GM18505 (cell line): Measurements from ENCODE around the gene ZNF655.
"Not testable (repeated sequence)": the region's sequence is repeated elsewhere in the genome, so short reads cannot be mapped to it uniquely, and the experiment has no call there.

Experiments
- ATAC-seq: cut with Tn5 transposase; IDR thresholded peaks from one replicate; pipeline ENCODE4 v1.9.1; 2021; ENCODE audit not compliant: unreplicated experiment
- POLR2A ChIP-seq: IDR thresholded peaks from 4 replicates; pipeline ENCODE4 v1.6.1; 2011; ENCODE audit warnings: borderline replicate concordance; ENCODE audit not compliant: insufficient read depth, insufficient read length; ENCODE audit errors: extremely low read depth

ZNF655 gene

DNA sequence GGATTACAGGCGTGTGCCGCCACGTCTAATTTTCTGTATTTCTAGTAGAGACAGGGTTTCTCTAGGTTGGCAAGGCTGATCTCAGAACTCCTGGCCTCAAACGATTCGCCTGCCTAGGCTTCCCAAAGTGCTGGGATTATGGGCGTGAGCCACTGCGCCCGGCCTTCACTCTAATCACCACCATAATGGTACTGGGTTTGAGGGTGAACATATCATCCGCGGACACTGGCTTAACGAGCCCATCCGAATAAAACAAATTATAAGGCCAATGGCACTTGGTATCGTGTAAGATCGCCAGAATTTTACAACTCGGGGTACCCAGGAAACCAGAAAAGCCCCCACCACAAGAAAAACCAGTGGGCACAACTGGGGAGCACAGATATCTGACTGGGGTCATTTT lies 7.1 kb upstream of the ZNF655 start:
- no peak for TF ChIP-seq POLR2A
- no peak for ATAC-seq

DNA sequence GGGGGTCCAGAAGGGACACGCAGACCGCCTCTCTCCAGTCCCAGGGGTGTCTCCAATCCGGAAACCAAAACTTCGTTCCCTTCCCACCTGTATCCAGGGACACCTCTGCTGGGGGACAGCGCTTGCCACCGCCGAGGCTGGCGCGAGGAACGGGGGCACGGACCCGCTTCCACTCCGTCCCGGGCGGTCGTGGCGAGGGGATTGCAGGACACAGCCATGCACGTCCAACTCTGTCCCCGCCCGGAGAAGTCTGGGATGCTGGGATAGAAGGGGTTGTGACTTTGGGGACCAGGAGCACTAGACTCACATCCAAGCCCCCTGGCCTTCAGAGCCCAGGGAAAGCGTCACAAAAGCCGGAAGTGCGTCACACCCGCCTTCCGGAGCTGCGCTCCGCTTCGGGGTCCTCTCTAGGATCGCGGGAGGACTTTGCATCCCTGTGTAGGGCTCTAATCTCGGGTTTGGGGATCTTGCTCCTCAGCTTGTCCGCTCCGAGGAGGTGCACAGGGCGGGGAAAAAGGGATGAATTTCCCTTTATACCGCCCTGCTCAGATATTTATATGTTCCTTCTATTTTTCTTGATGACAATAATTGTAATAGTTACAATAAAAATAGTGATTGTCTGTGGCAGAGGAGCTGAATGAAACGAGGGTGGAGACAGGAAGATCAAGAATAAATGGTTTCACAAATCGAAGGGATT lies 6.5 kb upstream of the ZNF655 start, which contains the start of gene FAM200A:
FAM200A (minus strand) TSS at position 348 of the 697 bp plus-strand sequence. CDS start 3,707 bp downstream, outside the sequence.
- TF ChIP-seq POLR2A: peak; percentile 94
- ATAC-seq: peak; percentile 91

DNA sequence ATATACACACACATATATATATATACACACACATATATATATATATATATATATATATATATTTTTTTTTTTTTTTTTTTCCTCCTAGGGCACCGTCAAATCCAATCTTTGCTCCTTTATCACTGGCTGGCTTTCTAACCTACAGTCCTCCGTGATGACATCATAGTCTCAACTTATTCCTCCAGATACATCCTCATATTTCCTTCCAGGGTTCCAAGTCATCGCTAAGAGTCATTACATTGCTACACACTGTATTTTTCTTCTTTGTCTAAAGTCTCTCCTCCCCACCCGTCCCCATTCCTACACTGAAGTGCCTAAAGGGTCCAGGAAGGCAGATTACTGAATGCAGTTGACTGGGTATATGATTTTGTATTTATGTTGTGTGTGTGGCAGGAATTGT lies 5.4 kb upstream of the ZNF655 start:
- no peak for TF ChIP-seq POLR2A
- no peak for ATAC-seq

DNA sequence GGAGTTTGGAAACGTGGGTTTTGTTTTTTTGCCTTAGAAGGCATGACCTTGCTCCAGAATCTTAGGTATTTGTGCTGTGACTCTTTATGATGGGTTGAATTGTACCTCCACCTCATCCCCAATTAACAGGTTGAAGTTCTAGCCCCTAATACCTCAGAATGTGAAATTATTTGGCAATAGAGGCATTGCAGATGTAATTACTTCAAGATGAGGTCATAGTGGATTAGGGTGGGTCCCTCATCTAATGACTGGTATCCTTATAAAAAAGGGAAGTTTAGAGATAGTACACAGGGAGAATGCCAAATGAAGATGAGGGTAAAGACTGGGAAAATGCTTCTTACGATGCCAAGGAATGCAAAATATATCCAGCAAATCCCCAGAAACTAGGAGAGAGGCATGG lies 3.5 kb upstream of the ZNF655 start:
- ATAC-seq: no peak
- TF ChIP-seq POLR2A: no peak

DNA sequence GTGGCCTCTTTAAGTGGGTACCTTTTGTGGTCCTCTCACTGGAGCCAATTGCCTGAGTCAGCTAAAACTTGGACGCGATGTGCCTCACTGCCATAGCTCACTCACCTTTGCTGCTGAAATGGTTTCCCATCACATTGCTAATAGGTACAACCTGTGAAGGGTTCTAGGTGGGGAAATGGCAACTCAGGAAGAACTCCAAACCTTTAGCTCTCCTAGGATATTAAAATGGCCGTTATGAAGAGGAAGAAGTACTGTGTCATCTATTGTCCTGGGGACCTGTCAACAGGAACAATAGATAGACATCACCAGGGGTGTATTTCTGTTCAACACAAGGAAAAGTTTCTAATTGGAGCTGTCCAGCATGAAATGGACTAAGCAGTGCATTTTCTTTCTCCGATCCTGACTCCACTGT lies 1.2 kb upstream of the ZNF655 start:
- ATAC-seq: no peak

DNA sequence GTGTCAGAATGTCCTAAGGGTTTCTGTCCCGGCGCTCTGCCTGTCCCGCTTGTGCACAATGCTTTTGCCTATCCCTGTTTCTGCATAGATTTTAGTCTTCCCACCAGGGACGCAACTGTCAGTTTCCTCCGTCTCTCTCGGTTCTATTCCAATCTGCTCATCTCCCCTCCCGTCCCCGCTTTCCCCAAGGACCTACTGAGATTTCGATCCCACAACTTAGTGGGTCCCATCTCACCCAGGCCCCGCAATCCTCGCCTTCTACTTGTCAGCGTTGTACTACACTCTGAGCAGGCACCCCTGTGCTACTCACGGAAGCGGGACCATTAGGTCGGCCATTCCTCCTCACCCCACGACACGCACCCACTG lies 519 bp upstream of the ZNF655 start:
- ATAC-seq: peak; percentile 42

More for the DNA sequence above, 1.2 kb upstream of the ZNF655 start:
- no peak for TF ChIP-seq POLR2A

DNA sequence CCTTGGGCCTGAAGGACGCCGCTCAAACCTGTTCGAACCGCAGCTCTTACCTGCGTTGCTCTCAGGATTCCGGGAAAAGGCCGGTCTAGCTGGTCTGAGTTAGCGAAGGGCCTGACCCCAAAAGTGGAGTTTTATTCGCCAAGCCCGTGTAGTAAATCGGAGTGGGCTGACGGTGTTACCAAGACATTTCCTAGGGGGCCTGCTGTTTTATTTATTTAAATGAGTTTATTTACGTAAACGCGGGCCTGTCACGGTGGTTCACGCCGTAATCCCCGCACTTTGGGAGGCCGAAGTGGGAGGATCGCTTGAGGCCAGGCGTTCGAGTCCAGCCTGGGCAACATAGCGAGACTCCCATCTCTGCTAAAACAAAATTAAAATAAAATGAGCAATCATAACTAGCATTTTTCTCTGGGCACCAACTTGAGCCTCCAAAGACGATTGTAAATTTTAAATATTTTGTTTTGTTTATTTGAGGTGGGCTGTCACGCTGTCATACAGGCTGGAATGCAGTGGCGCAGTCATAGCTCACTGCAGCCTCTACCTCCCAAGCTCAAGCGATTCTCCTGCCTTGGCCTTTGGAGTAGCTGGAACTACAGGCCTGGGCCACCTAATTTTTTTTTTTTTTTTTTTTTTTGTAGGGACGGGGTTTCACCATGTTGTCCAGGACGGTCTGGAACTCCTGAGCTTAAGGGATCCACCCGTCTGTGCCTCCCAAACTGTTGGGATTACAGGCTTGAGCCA lies 903 bp downstream of the ZNF655 start:
- TF ChIP-seq POLR2A: no peak
- no peak for ATAC-seq

More for the DNA sequence above, 519 bp upstream of the ZNF655 start:
- no peak for TF ChIP-seq POLR2A

DNA sequence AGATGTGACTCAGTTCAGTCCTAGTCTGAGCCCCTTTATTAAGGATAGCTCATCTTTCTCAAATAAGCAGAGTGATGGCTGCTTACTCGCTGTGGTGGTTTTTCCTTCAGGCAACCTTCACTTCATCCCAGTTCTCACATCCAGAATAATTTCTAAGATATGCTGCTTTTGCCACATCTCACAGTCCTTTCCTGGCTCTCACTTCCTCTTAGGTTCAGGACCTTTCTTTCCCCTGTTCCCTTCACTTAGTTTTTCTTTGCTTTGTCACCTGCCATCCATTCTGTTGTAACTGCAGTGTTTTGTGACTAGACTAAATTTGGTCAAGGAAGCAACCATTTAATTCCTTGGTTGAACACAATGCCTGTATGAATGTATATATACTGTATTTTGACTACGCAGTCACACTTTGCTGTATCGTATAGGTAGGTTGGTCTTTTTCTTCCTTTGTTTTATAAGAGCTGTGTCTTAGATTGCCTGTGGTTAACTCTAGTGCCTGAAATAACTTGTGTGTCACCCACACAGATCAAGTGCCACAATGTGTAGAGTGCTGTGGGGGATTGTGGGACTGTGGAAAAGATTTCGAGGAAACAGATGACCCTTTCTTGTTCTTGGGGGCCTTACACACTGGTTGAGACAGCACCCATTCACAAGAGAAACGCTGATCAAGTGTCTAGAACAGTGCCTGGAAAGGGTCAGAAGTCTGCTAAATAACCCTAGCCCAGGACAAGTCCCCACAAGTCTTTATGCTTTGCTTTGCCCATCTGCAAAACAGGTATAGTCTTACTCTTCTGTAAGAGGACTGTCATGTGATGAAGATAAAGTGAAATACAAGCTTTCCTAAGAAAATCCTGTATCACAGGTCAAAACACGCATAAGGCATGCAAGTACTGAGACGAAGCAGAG lies 2.6 kb downstream of the ZNF655 start:
- no peak for ATAC-seq

DNA sequence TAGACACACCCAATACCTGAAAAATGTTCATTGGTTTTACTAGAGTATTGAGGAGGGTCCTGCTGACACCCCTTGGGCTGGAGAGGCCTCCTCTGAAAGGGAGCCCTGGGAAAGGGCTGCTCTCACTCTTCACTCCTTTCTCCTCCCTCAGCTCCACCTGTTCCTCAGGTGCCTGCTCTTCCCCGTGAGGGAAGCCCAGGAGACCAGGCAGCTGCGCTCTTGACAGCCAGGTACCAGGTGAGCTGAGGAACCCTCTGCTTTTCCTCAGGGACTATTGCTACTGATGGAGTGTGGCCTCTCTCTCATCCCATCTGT lies 3.3 kb downstream of the ZNF655 start:
- ATAC-seq: no peak
- TF ChIP-seq POLR2A: no peak

More for the DNA sequence above, 2.6 kb downstream of the ZNF655 start:
- no peak for TF ChIP-seq POLR2A

DNA sequence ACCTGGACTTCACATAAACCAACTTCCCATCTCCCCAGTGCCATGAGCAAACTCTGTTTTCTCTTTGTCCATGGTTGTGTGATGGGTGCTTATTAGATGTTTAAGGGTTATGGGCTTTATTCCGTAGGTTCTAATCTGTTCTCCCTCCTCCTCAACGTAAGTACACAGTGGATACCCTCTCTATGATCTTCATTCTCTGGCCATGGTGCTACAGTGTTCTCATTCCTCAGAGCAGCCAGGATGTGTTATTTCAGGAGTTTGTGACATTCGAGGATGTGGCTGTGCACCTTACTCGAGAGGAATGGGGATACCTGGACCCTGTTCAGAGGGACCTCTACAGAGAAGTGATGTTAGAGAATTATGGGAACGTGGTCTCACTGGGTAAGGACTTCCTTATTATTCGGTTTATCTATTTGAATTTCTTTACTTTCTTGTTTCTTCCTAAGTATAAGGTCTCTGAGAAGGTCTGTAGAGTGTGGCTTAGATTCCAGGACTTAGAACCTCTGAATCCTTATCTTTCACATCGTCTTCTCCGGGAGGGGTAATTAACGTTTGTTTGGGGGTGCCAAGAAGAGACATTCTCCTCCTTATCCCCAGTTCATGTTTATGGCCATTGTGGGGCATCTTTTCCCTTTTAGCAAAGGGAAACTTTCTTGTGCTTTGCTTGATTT lies 3.8 kb downstream of the ZNF655 start:
- ATAC-seq: no peak
- no peak for TF ChIP-seq POLR2A

DNA sequence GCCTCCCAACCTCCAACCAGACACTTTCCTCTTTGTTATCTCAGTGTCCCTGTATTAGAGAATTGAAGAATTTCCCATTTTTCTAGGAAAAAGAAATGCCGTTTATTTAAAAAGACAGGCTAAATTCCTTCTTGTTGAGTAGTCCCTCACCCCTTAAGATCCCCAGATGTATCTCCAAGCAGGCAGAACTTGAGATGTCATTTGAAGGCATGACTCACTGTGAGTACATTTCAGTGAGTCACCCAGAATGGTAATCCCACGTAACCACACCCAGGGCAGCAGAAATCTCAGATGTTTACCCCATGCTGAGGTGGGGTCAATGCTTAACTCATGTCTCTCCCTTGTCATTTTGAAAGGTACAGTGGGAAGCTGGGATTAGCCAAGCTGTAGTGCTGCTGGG lies 4.4 kb downstream of the ZNF655 start:
- TF ChIP-seq POLR2A: no peak

DNA sequence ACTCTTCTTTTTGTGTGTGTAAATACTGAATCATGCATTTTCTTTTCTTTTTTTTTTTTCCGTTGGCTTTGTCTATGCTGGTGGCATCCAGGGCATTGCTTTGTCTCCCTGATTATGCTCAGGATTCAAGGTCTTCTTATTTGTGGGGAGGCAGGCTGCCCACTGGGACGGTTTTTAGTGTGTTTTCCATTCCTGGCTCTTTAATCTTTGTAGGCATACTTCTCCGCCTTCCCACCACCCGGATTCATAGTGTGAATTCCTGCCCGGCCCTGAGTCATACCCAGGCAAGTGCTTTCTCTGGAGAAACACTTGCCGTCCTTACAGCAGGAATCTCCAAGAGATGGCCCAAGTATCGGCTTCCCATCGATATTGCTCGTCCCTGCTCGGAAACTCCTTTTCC lies 5.2 kb downstream of the ZNF655 start:
- no peak for TF ChIP-seq POLR2A

More for the DNA sequence above, 4.4 kb downstream of the ZNF655 start:
- no peak for ATAC-seq

DNA sequence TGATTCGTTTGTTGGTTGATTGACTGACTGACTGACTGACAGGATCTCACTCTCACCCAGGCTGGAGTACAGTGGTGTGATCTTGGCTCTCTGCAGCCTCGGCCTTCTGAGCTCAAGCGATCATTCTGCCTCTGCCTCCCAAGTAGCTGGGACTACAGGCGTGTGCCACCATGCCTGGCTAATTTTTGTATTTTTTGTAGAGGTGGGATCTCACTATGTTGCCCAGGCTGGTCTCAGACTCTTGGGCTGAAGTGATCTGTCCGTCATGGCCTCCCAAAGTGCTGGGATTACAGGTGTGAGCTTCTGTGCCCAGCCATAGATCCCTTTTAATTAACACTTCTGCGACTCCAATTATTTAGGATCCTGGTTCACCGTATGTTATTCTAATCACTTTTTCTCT lies 10.3 kb downstream of the ZNF655 start:
- not testable (repeated sequence) for ATAC-seq

More for the DNA sequence above, 5.2 kb downstream of the ZNF655 start:
- ATAC-seq: no peak
